ENCODE measurements around the gene PHACTR1.

DNA sequence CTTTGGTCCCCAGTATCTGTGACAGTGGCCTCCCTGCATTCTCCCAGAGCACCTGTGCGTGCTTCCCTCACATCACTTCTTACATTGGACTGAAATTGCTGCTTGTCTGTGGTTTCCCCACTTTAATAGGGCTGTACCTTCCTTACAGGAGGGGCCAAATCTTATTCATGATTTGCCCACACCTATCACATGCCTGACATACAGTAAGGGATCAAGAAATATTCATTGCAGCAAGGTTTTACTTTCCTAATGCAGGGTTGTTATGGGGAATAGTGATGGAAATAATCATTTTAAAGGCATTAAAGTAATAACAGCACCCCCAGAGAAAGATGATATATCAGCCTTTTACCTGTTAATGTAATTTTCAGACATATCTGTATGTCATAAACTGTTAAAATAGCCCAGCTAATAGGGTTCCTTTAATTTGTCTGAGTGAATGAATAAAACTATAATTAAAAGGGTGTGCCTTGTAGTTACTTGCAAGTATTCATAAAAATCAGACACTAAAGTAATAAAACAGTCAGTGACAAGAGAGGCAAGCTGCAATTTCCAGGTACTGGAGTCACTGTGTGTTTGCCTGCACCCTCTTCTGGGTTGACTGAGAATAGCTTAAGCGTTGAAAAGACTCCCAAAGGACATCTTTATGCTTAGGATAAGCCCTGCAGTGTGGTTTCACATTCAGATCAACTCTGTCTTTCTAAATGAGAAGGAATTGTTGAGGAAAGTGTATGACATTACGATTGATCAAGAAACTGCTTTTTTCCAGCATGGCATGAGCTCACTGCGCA is 182.7 kb downstream of the PHACTR1 start:
- TF ChIP-seq, protein P1, sequence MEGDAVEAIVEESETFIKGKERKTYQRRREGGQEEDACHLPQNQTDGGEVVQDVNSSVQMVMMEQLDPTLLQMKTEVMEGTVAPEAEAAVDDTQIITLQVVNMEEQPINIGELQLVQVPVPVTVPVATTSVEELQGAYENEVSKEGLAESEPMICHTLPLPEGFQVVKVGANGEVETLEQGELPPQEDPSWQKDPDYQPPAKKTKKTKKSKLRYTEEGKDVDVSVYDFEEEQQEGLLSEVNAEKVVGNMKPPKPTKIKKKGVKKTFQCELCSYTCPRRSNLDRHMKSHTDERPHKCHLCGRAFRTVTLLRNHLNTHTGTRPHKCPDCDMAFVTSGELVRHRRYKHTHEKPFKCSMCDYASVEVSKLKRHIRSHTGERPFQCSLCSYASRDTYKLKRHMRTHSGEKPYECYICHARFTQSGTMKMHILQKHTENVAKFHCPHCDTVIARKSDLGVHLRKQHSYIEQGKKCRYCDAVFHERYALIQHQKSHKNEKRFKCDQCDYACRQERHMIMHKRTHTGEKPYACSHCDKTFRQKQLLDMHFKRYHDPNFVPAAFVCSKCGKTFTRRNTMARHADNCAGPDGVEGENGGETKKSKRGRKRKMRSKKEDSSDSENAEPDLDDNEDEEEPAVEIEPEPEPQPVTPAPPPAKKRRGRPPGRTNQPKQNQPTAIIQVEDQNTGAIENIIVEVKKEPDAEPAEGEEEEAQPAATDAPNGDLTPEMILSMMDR (conservative IDR thresholded peaks at IDR 0.05 in 1 of 2, IDR thresholded peaks at IDR 0.05 in 1 of 2; ENCODE audit: low read depth in 1 of 2, low read length in 2 of 2): no peak
- no peak for TF ChIP-seq EZH2 (IDR thresholded peaks at IDR 0.05; ENCODE audit: low read length, missing control alignments)

All from fibroblast of lung (primary cell).